A673 (cell line): ENCODE measurements around the gene PDLIM1.
"Not testable (repeated sequence)": the region's sequence is repeated elsewhere in the genome, so short reads cannot be mapped to it uniquely, and the experiment has no call there.

Source experiments
- EZH2 ChIP-seq: fragments of 200-600 bp; sonication (generic); IDR thresholded peaks from 2 replicates; pipeline ENCODE4 v1.6.1; 2017; ENCODE audit warnings: borderline replicate concordance, low read depth, mild to moderate bottlenecking, mixed read lengths, antibody characterized with exemption, low read length; ENCODE audit not compliant: poor library complexity, severe bottlenecking
- TF ChIP-seq, protein P1 (sequence below): fragments of 300-800, 200-600 bp; sonication (generic); conservative IDR thresholded peaks from 2 replicates; pipeline ENCODE4 v1.5.1; 2017; ENCODE audit warnings: low read depth, mild to moderate bottlenecking, antibody characterized with exemption, low read length, moderate library complexity, mixed read lengths

DNA sequence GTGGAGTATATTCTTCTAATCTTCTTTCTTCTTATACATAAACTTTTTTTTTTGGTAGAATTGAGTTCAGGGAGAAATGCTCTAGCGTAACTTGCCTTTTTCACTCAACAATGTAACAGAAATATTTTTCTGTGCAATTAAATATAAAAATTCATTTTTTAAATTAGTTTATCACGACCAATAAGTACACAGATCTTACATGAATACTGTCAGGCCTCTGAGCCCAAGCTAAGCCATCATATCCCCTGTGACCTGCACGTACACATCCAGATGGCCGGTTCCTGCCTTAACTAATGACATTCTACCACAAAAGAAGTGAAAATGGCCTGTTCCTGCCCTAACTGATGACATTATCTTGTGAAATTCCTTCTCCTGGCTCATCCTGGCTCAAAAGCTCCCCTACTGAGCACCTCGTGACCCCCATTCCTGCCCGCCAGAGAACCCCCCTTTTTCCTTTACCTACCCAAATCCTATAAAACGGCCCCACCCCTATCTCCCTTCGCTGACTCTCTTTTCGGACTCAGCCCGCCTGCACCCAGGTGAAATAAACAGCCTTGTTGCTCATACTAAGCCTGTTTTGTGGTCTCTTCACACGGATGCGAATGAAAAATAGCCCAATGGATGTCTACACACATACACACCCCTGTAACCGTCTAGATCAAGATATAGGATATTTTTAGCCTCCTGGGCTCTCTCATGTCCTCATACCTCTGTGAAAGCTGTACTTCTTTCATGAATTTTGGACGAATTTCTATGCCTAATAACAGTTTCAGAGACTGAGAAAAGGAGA lies 61.7 kb downstream of the PDLIM1 start:
- TF ChIP-seq, protein P1, sequence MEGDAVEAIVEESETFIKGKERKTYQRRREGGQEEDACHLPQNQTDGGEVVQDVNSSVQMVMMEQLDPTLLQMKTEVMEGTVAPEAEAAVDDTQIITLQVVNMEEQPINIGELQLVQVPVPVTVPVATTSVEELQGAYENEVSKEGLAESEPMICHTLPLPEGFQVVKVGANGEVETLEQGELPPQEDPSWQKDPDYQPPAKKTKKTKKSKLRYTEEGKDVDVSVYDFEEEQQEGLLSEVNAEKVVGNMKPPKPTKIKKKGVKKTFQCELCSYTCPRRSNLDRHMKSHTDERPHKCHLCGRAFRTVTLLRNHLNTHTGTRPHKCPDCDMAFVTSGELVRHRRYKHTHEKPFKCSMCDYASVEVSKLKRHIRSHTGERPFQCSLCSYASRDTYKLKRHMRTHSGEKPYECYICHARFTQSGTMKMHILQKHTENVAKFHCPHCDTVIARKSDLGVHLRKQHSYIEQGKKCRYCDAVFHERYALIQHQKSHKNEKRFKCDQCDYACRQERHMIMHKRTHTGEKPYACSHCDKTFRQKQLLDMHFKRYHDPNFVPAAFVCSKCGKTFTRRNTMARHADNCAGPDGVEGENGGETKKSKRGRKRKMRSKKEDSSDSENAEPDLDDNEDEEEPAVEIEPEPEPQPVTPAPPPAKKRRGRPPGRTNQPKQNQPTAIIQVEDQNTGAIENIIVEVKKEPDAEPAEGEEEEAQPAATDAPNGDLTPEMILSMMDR = not testable (repeated sequence)
- TF ChIP-seq EZH2 = not testable (repeated sequence)
